Common myeloid progenitor, CD34-positive (primary cell): ENCODE data around the gene OPCML.

Experiments used
- CTCF ChIA-PET: fragments of 350-600 bp; sonication (Branson Sonifier 250); formaldehyde crosslinking; loops from one replicate; lab custom pipeline; 2021; ENCODE audit warnings: antibody characterized with exemption; lab: Charles Lee
- POLR2A ChIA-PET: fragments of 350-600 bp; sonication (Branson Sonifier 250); formaldehyde crosslinking; loops from one replicate; lab custom pipeline; 2021; ENCODE audit warnings: antibody characterized with exemption; lab: Charles Lee
- DNase-seq, 3 donors: peaks; one replicate each; pipeline versions ENCODE4 v3.0.0 to v3.0.0-alpha.2; 2013
- H3K27ac ChIP-seq, 2 experiments: 1 replicate in 1 of 2; 2 replicates in 1 of 2; pipeline ENCODE4 v1.7.0; 2013; ENCODE audit warnings: inconsistent platforms in 2 of 2, low read length in 2 of 2, mild to moderate bottlenecking in 2 of 2, low read depth in 1 of 2, moderate library complexity in 1 of 2; ENCODE audit not compliant: severe bottlenecking in 2 of 2, insufficient read depth in 1 of 2, poor library complexity in 1 of 2
- H3K27me3 ChIP-seq, 5 experiments: replicated peaks in 2 of 5; 1 replicate in 3 of 5; 2 replicates in 2 of 5; pipeline versions ENCODE4 v1.6.1 to v1.7.0; 2013; ENCODE audit warnings: low read length in 4 of 5, mild to moderate bottlenecking in 2 of 5, moderate library complexity in 2 of 5, inconsistent platforms in 1 of 5; ENCODE audit not compliant: insufficient read depth in 5 of 5, control insufficient read depth in 4 of 5
- H3K36me3 ChIP-seq, 4 experiments: 1 replicate in 2 of 4; 2 replicates in 2 of 4; pipeline versions ENCODE4 v1.6.1 to v1.7.0; 2013; ENCODE audit warnings: low read length in 3 of 4, control low read depth in 1 of 4, mild to moderate bottlenecking in 1 of 4; ENCODE audit not compliant: control insufficient read depth in 4 of 4, insufficient read depth in 4 of 4
- H3K4me1 ChIP-seq, 4 experiments: 1 replicate in 3 of 4; 2 replicates in 1 of 4; pipeline versions ENCODE4 v1.6.1 to v1.7.1; 2013; ENCODE audit warnings: low read length in 3 of 4, mild to moderate bottlenecking in 3 of 4, control low read depth in 1 of 4, inconsistent platforms in 1 of 4, moderate library complexity in 1 of 4; ENCODE audit not compliant: control insufficient read depth in 4 of 4, insufficient read depth in 4 of 4; ENCODE audit errors: control extremely low read depth in 1 of 4
- H3K4me3 ChIP-seq, 7 experiments: 1 replicate in 4 of 7; 2 replicates in 3 of 7; pipeline versions ENCODE4 v1.5.1 to v1.7.0; 2013; ENCODE audit warnings: mild to moderate bottlenecking in 7 of 7, low read length in 6 of 7, moderate library complexity in 6 of 7, inconsistent platforms in 2 of 7, low read depth in 2 of 7, control low read depth in 1 of 7; ENCODE audit not compliant: insufficient read depth in 4 of 7, control insufficient read depth in 1 of 7; ENCODE audit errors: extremely low read depth in 1 of 7
- H3K9me3 ChIP-seq, 5 experiments: 1 replicate in 4 of 5; 2 replicates in 1 of 5; pipeline versions ENCODE4 v1.6.1 to v1.7.1; 2013; ENCODE audit warnings: low read length in 4 of 5, mild to moderate bottlenecking in 2 of 5, inconsistent platforms in 1 of 5, low read depth in 1 of 5, moderate library complexity in 1 of 5; ENCODE audit not compliant: control insufficient read depth in 4 of 5, insufficient read depth in 2 of 5; ENCODE audit errors: control extremely low read depth in 1 of 5
- WGBS: methylation state at CpG from one replicate; pipeline ENCODE4 v1.1.5; 2013; ENCODE audit not compliant: insufficient coverage; 5-methylcytosine and 5-hydroxymethylcytosine counted together

OPCML gene

GRCh38 chr11:133041928-133042882 lies 490.1 kb downstream of the OPCML start:
- Histone ChIP-seq H3K27me3 (peaks cover 0 to 38% (median 2%) of the 10 kb centered on the region in 5 experiments), H3K4me3 (no peak overlapping the region), H3K27ac (no peak overlapping the region), H3K4me1 (no peaks in the 10 kb centered on the region), H3K36me3 (no peaks in the 10 kb centered on the region), H3K9me3 (no peaks in the 10 kb centered on the region)
- no peak for DNase-seq
- 84% methylated on average over 25 of the region's 29 CpGs for WGBS
- POLR2A ChIA-PET: no interaction called here
- CTCF ChIA-PET: no interaction called here

- 83% methylated on average over 2 of the region's 4 CpGs for WGBS
- ChIA-PET CTCF (no interaction called here), POLR2A (no interaction called here)
- Histone ChIP-seq H3K27me3 (peaks cover 0 to 35% (median 2%) of the 10 kb centered on the region in 5 experiments), H3K27ac (no peak overlapping the region), H3K4me1 (no peaks in the 10 kb centered on the region), H3K36me3 (no peaks in the 10 kb centered on the region), H3K9me3 (no peaks in the 10 kb centered on the region), H3K4me3 (no peak overlapping the region)
- no peak for DNase-seq
Observed at GRCh38 chr11:133041181-133041580, 491.1 kb downstream of the OPCML start.

DNA sequence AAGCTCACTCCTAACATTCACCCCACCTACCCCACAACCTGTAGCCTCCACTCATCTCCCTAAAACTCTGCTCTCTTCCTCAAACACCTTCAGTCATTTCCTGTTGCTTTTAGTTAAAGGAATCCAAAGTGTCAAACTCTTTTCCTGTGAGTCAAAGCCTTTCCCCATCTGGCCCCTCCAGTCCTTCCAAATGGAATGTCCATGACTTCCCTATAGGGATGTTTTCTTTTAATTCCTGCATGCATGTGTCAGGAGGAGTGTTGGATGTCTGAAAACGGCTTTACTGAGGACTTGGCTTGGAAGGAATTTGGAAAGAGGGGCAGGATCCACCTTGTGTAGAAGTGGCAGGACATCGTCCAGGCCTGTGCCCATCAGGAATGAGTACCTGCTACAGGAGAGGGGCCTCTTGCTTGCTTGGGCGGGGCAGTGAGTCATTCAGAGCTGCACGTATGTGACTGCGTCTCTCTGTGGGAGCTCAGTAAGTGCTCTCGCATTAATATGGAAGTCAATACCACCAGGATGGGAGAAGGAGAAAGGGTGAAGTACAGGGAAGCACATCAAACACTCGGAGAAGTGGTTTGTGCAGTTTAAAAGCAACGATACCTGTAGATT lies 491.9 kb downstream of the OPCML start:
- Histone ChIP-seq H3K36me3 (no peaks in the 10 kb centered on the region), H3K27ac (no peak overlapping the region), H3K4me3 (no peak overlapping the region), H3K4me1 (no peaks in the 10 kb centered on the region), H3K27me3 (peaks cover 0 to 35% (median 2%) of the 10 kb centered on the region in 5 experiments), H3K9me3 (no peaks in the 10 kb centered on the region)
- CTCF ChIA-PET: no interaction called here
- no peak for DNase-seq
- 44% methylated on average over 5 of the region's 8 CpGs for WGBS
- POLR2A ChIA-PET: no interaction called here

- no peaks in the 10 kb centered on the region for H3K9me3 ChIP-seq
- H3K27me3 ChIP-seq: peaks cover 0 to 32% (median 2%) of the 10 kb centered on the region in 5 experiments
- WGBS: 21% methylated on average over 4 of the region's 4 CpGs
Observed at GRCh38 chr11:133038850-133039249, 493.5 kb downstream of the OPCML start.

DNA sequence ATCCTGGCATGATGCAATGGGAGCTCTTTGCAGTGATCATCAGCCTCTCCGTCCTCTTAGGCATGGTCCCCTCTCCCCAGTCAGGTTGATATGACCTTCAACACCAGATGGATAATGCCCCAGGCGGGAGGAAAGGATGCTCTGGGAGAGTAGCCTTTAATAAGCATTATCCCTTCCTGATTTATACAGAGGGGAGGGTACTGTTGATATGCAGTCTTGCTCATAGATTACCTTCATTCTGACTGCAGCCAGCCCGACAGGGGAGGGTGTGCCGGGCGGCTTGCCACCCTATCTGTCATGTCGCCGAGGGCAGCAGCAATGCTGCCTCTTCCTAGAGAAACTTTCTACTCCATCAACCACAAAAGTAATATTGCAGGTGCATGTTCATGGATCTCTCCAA lies 497.4 kb downstream of the OPCML start:
- ChIA-PET CTCF (no interaction called here), POLR2A (no interaction called here)
- Histone ChIP-seq H3K4me1 (no peaks in the 10 kb centered on the region), H3K27ac (no peak overlapping the region), H3K9me3 (no peaks in the 10 kb centered on the region), H3K4me3 (no peak overlapping the region), H3K36me3 (no peaks in the 10 kb centered on the region), H3K27me3 (peaks cover 0 to 18% (median 2%) of the 10 kb centered on the region in 5 experiments)
- no peak for DNase-seq
- 83% methylated on average over 6 of the region's 7 CpGs for WGBS

More at GRCh38 chr11:133038850-133039249, 493.5 kb downstream of the OPCML start:
- no peak overlapping the region for H3K27ac ChIP-seq
- POLR2A ChIA-PET: no interaction called here
- DNase-seq: no peak
- no peak overlapping the region for H3K4me3 ChIP-seq
- CTCF ChIA-PET: no interaction called here
- no peaks in the 10 kb centered on the region for H3K36me3 ChIP-seq
- H3K4me1 ChIP-seq: no peaks in the 10 kb centered on the region

DNA sequence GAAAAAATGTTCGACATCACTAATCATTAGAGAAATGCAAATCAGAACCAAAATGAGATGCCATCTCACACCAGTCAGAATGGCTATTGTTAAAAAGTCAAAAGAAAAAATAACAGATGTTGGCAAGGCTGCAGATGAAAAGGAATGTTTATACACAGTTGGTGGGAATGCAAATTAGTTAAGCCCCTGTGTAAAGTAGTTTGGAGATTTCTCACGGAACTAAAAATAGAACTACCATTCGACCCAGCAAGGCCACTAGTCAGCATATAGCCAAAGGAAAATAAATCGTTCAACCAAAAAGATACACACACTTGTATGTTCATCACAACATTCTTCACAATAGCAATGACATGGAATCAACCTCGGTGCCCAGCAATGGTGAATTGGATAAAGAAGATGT lies 503.2 kb downstream of the OPCML start:
- no peak overlapping the region for H3K4me3 ChIP-seq
- POLR2A ChIA-PET: no interaction called here
- H3K9me3 ChIP-seq: no peaks in the 10 kb centered on the region
- no peak for DNase-seq
- no peaks in the 10 kb centered on the region for H3K4me1 ChIP-seq
- H3K27ac ChIP-seq: no peak overlapping the region
- CTCF ChIA-PET: no interaction called here
- H3K36me3 ChIP-seq: no peaks in the 10 kb centered on the region
- H3K27me3 ChIP-seq: no peaks in the 10 kb centered on the region
- WGBS: no CpG with 5 or more reads among the region's 5 CpGs

GRCh38 chr11:133026952-133027351 lies 505.3 kb downstream of the OPCML start:
- Histone ChIP-seq H3K27ac (no peak overlapping the region), H3K4me3 (no peak overlapping the region), H3K9me3 (no peaks in the 10 kb centered on the region), H3K4me1 (no peaks in the 10 kb centered on the region), H3K27me3 (peaks cover 0 to under 1% (median 0%) of the 10 kb centered on the region in 5 experiments), H3K36me3 (no peaks in the 10 kb centered on the region)
- DNase-seq: no peak
- POLR2A ChIA-PET: no interaction called here
- CTCF ChIA-PET: interaction anchor here (0.7 kb wide), 1 partner anchor 1915 kb away, joined by 4 read pairs; no protein-coding TSS in a partner anchor
- WGBS: no CpG with 5 or more reads among the region's 1 CpG
